T-cell (primary cell): ENCODE measurements around the gene NUP210. TPM values are rescaled to one million over a fixed set of nuclear protein-coding genes. Genes with fewer than 3 reads are reported as not detected.

Source experiments
- ATAC-seq, 4 experiments: fragments of 200-7000 bp in 3 of 4; fragments of 150-1000 bp in 1 of 4; cut with Tn5 transposase; replicated peaks in 1 of 4; 1 replicate in 3 of 4; 2 replicates in 1 of 4; pipeline ENCODE4 v1.10.0; 2021; ENCODE audit warnings: moderate library complexity in 3 of 4, mild to moderate bottlenecking in 2 of 4, moderate number of reproducible peaks in 1 of 4
- CTCF ChIA-PET, 2 donors: fragments of 300-600 bp; sonication (Branson Sonifier 250); formaldehyde crosslinking; loops; one replicate each; lab custom pipeline; 2022; ENCODE audit warnings: antibody characterized with exemption in 2 of 2; lab: Charles Lee
- POLR2A ChIA-PET, 2 donors: fragments of 300-600 bp; sonication (Branson Sonifier 250); formaldehyde crosslinking; loops; one replicate each; lab custom pipeline; 2022; ENCODE audit warnings: antibody characterized with exemption in 2 of 2; lab: Charles Lee
- DNase-seq, 35 experiments: peaks; one replicate each; pipeline versions ENCODE4 v3.0.0 to v3.0.0-alpha.2; 2013 to 2023
- H3K27ac ChIP-seq: one replicate; pipeline ENCODE4 v1.5.1; 2013; ENCODE audit warnings: low read length
- H3K27me3 ChIP-seq, 2 experiments: replicated peaks in 1 of 2; 1 replicate in 1 of 2; 2 replicates in 1 of 2; pipeline versions ENCODE4 v1.6.1 to v1.7.0; 2013; ENCODE audit warnings: low read length in 1 of 2, mixed read lengths in 1 of 2; ENCODE audit not compliant: control insufficient read depth in 2 of 2, insufficient read depth in 2 of 2; ENCODE audit errors: extremely low read depth in 1 of 2
- H3K36me3 ChIP-seq, 2 donors: 1 replicate in 1 of 2; 2 replicates in 1 of 2; pipeline versions ENCODE4 v1.6.1 to v1.7.0; 2013; ENCODE audit warnings: low read length in 1 of 2; ENCODE audit not compliant: control insufficient read depth in 2 of 2, insufficient read depth in 1 of 2; ENCODE audit errors: extremely low read depth in 1 of 2
- H3K4me1 ChIP-seq, 2 experiments: 1 replicate in 1 of 2; 2 replicates in 1 of 2; pipeline versions ENCODE4 v1.6.1 to v1.7.0; 2013; ENCODE audit warnings: low read length in 2 of 2, mixed read lengths in 1 of 2; ENCODE audit not compliant: insufficient read depth in 2 of 2, control insufficient read depth in 1 of 2; ENCODE audit errors: extremely low read depth in 1 of 2
- H3K4me3 ChIP-seq, 2 donors: 1 replicate in 1 of 2; 2 replicates in 1 of 2; pipeline versions ENCODE4 v1.5.1 to v1.7.0; 2013; ENCODE audit warnings: mild to moderate bottlenecking in 2 of 2, low read length in 1 of 2, moderate library complexity in 1 of 2; ENCODE audit not compliant: control insufficient read depth in 1 of 2; ENCODE audit errors: extremely low read depth in 1 of 2
- H3K9me3 ChIP-seq: 2 replicates; pipeline ENCODE4 v1.7.0; 2013
- H3K27ac Mint-ChIP-seq, 2 donors: one replicate each; pipeline ENCODE4 v1.8.0; 2020 to 2021; ENCODE audit warnings: mild to moderate bottlenecking in 2 of 2, mixed read lengths in 2 of 2
- H3K27me3 Mint-ChIP-seq, 2 donors: one replicate each; pipeline ENCODE4 v1.8.0; 2021 to 2022; ENCODE audit warnings: mixed read lengths in 2 of 2
- H3K36me3 Mint-ChIP-seq: one replicate; pipeline ENCODE4 v1.8.0; 2021; ENCODE audit warnings: mixed read lengths
- H3K4me1 Mint-ChIP-seq, 3 donors: one replicate each; pipeline ENCODE4 v1.8.0; 2020 to 2022; ENCODE audit warnings: mixed read lengths in 3 of 3, mild to moderate bottlenecking in 1 of 3
- H3K4me3 Mint-ChIP-seq, 3 donors: one replicate each; pipeline ENCODE4 v1.8.0; 2020 to 2022; ENCODE audit warnings: mild to moderate bottlenecking in 3 of 3, mixed read lengths in 3 of 3, moderate library complexity in 3 of 3
- H3K9me3 Mint-ChIP-seq, 3 donors: one replicate each; pipeline ENCODE4 v1.8.0; 2020 to 2022; ENCODE audit warnings: mixed read lengths in 3 of 3
- WGBS: methylation state at CpG from one replicate; pipeline ENCODE4 v1.1.5; 2013; ENCODE audit warnings: missing lambda C conversion rate; ENCODE audit not compliant: insufficient coverage; 5-methylcytosine and 5-hydroxymethylcytosine counted together
- total RNA-seq, 35 experiments: library from RNA in 6 of 35; stranded (reverse) in 6 of 35; fragments of 120-200 nt in 1 of 35; gene quantifications; one replicate each; pipeline versions ENCODE4 v1.2.1 to v1.2.4 and lab custom pipeline; 2013 to 2026

Gene NUP210
- total RNA-seq, 5 donors from 2014 or later (not counting 1 experiment from before 2014, with no cell fraction given), result 117 to 148 (median 125) TPM

DNA sequence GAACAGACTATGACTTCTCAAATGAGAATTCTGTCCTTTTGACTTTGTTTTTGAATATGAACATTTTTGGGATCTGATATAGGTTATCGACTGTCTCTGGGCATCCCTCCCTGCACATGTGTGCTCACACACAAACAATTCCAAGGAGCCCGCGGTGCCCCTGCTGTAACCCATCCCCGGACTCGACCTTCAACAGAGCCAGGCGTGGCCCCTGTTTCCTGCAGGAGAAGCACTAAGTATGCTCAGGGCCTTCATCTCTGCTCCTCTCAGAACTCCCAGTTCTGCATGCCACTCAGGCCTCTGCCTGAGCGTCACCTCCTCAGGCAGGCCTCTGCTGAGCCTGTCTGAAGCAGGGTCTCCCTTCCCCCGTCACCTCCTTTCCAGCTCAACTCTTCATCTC, 57.6 kb downstream of the NUP210 start:
- no peak for DNase-seq
- ChIA-PET CTCF (no interaction called here), POLR2A (no interaction called here)
- Mint-ChIP-seq H3K27ac (peak overlapping the region; percentile 48 to 70), H3K9me3 (no peaks in the 10 kb centered on the region), H3K27me3 (no peaks in the 10 kb centered on the region), H3K4me3 (no peak overlapping the region), H3K4me1 (peaks cover 0 to 11% (median 8%) of the 10 kb centered on the region in 3 donors), H3K36me3 (peaks cover 67% of the 10 kb centered on the region)
- 98% methylated on average over 8 of the region's 8 CpGs for WGBS
- Histone ChIP-seq H3K27ac (no peak overlapping the region), H3K4me3 (no peak overlapping the region), H3K4me1 (no peaks in the 10 kb centered on the region), H3K36me3 (peaks cover 34 to 91% of the 10 kb centered on the region in 2 donors), H3K27me3 (no peaks in the 10 kb centered on the region), H3K9me3 (no peaks in the 10 kb centered on the region)
- no peak for ATAC-seq

- WGBS, result no CpG with 5 or more reads among the region's 6 CpGs
Measured at GRCh38 chr3:13359916-13360315, 60.2 kb downstream of the NUP210 start.

DNA sequence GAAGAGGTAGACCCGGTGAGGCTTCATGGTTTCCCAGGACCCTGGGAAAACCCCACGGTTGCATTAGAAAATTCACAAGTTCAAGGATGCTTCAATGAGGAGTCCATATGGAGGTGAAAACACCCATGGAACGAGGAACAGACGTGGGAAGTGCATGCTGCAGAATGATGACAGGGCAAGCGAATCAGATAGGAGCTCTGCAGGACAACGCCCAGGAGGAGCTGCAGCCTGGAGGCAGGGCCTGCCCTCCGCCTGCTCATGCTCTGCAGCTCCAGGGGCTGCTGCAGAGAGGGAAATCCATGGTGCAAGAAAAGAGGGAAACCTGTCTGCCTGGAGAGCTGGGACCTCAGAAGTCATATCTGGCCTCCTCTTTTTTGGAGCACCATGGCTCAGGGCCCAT, 61.5 kb downstream of the NUP210 start:
- Mint-ChIP-seq H3K27ac (no peak overlapping the region), H3K27me3 (no peaks in the 10 kb centered on the region), H3K4me1 (peaks cover 4 to 28% (median 11%) of the 10 kb centered on the region in 3 donors), H3K9me3 (no peaks in the 10 kb centered on the region), H3K36me3 (peaks cover 71% of the 10 kb centered on the region), H3K4me3 (no peak overlapping the region)
- Histone ChIP-seq H3K27me3 (no peaks in the 10 kb centered on the region), H3K9me3 (no peaks in the 10 kb centered on the region), H3K36me3 (peaks cover 53 to 99% of the 10 kb centered on the region in 2 donors), H3K4me3 (no peak overlapping the region), H3K27ac (no peak overlapping the region), H3K4me1 (no peaks in the 10 kb centered on the region)
- ChIA-PET CTCF (interaction anchor here in 1 of 2 donors (0.6 kb wide), 1 partner anchor 79 kb away, joined by 3 read pairs; no protein-coding TSS in a partner anchor), POLR2A (no interaction called here)
- ATAC-seq (no peak), DNase-seq (no peak)
- 96% methylated on average over 7 of the region's 7 CpGs for WGBS

More at GRCh38 chr3:13359916-13360315, 60.2 kb downstream of the NUP210 start:
- peaks cover 0 to 22% (median 8%) of the 10 kb centered on the region in 3 donors for H3K4me1 Mint-ChIP-seq
- Histone ChIP-seq H3K4me1 (no peaks in the 10 kb centered on the region), H3K4me3 (no peak overlapping the region), H3K36me3 (peaks cover 44 to 98% of the 10 kb centered on the region in 2 donors), H3K9me3 (no peaks in the 10 kb centered on the region), H3K27me3 (no peaks in the 10 kb centered on the region), H3K27ac (no peak overlapping the region)
- ATAC-seq (no peak), DNase-seq (no peak)
- no peak overlapping the region for H3K4me3 Mint-ChIP-seq
- no peaks in the 10 kb centered on the region for H3K27me3 Mint-ChIP-seq
- peaks cover 67% of the 10 kb centered on the region for H3K36me3 Mint-ChIP-seq
- ChIA-PET POLR2A (no interaction called here), CTCF (no interaction called here)
- H3K9me3 Mint-ChIP-seq, result no peaks in the 10 kb centered on the region
- H3K27ac Mint-ChIP-seq, result no peak overlapping the region

DNA sequence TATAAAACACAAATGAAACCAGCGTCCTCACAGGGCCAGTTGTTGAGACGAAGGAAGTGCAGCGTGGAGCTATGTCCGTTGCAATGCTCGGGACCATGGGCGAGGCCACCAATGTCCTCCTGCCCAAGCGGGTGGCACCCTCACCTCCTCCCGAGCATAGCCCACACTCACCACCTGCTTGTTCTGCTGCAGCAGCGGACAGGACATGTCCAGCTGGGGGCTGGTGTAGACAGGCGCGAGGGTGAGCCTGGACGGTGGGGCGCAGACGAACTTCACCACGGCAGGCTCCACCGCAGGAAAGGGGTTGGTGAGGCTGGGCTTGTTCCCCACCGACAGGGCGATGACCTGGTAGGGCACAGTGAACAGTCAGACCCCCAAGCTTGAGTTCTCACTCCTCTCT, 62.1 kb downstream of the NUP210 start:
- Mint-ChIP-seq H3K36me3 (peaks cover 71% of the 10 kb centered on the region), H3K9me3 (no peaks in the 10 kb centered on the region), H3K27ac (no peak overlapping the region), H3K4me3 (no peak overlapping the region), H3K4me1 (peaks cover 7 to 23% (median 13%) of the 10 kb centered on the region in 3 donors), H3K27me3 (no peaks in the 10 kb centered on the region)
- CTCF ChIA-PET, result no interaction called here
- Histone ChIP-seq H3K4me1 (no peaks in the 10 kb centered on the region), H3K36me3 (peaks cover 55 to 99% of the 10 kb centered on the region in 2 donors), H3K27ac (no peak overlapping the region), H3K9me3 (no peaks in the 10 kb centered on the region), H3K4me3 (no peak overlapping the region), H3K27me3 (no peaks in the 10 kb centered on the region)
- 97% methylated on average over 14 of the region's 18 CpGs for WGBS
- ATAC-seq, result no peak
- DNase-seq, result no peak
- POLR2A ChIA-PET, result no interaction called here

DNA sequence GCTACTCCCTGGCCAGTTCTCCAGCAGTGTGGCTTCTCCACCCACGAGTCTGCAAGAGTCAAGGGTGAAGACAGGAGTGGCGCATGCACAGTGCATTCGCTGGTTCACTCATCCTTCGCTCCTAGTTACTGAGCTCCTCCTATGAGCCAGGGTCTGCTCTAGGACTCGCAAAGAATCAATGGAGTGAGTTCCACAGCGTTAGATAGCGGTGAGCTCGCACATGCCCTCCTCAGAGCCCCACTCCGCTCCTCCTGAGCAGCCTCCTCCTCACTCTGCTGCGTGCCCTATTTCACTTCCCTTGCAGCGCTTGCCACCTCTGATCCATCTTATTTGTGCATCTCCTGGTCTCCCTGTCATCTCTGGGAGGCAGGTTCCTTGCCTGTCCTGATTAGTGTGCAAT, 63.0 kb downstream of the NUP210 start:
- peaks cover 70% of the 10 kb centered on the region for H3K36me3 Mint-ChIP-seq
- H3K9me3 Mint-ChIP-seq, result no peaks in the 10 kb centered on the region
- no peaks in the 10 kb centered on the region for H3K27me3 Mint-ChIP-seq
- Histone ChIP-seq H3K27ac (no peak overlapping the region), H3K9me3 (no peaks in the 10 kb centered on the region), H3K4me1 (no peaks in the 10 kb centered on the region), H3K36me3 (peaks cover 55 to 99% of the 10 kb centered on the region in 2 donors), H3K4me3 (no peak overlapping the region), H3K27me3 (no peaks in the 10 kb centered on the region)
- ChIA-PET POLR2A (interaction anchor here in 1 of 2 donors (0.6 kb wide), 1 partner anchor 74 kb away, joined by 10 read pairs; no protein-coding TSS in a partner anchor), CTCF (interaction anchor here in 1 of 2 donors (0.7 kb wide), 1 partner anchor 123 kb away, joined by 3 read pairs; the partner anchor contains the start of gene HDAC11)
- H3K27ac Mint-ChIP-seq, result peak overlapping the region in 1 of 2 donors; percentile 7
- WGBS, result 98% methylated on average over 11 of the region's 11 CpGs
- no peak for ATAC-seq
- peaks cover 13 to 23% (median 14%) of the 10 kb centered on the region in 3 donors for H3K4me1 Mint-ChIP-seq
- no peak overlapping the region for H3K4me3 Mint-ChIP-seq
- DNase-seq, result no peak

DNA sequence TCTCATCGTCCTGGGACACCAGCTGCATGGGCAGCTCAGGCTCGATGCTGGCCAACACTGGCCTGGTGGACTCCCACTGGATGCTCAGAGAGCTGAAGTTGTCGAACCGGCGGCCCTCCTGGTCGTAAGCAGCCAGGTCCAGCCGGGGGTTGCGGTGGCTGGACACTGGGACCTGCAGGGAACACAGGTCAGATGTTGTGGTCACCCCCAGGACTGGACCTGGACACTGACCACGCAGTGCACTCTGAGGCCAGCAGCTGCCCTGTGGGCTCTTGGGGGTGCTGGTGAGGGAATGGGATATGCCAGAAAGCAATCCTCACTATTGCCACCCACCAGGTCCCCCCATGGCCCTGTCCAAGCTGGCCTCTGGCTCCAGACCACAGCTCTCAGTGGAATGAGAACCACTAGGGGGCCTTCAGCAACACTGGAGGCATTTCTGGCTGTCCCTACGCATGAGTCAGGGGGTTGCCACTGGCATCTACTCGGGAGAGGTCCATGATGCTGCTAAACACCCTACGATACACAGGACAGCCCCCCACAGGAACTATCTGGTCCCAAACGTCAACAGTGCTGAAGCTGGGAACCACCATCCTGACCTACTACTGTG, 66.1 kb downstream of the NUP210 start:
- Mint-ChIP-seq H3K4me3 (no peak overlapping the region), H3K4me1 (peaks cover 27 to 36% (median 33%) of the 10 kb centered on the region in 3 donors), H3K9me3 (no peaks in the 10 kb centered on the region), H3K27me3 (no peaks in the 10 kb centered on the region), H3K36me3 (peaks cover 67% of the 10 kb centered on the region), H3K27ac (peak overlapping the region; percentile 83 to 89)
- ChIA-PET CTCF (no interaction called here), POLR2A (interaction anchor here in 1 of 2 donors (0.6 kb wide), 1 partner anchor 283 kb away, joined by 4 read pairs; no protein-coding TSS in a partner anchor)
- Histone ChIP-seq H3K9me3 (no peaks in the 10 kb centered on the region), H3K4me3 (no peak overlapping the region), H3K36me3 (peaks cover 46 to 96% of the 10 kb centered on the region in 2 donors), H3K4me1 (peaks cover 12% of the 10 kb centered on the region in 2 experiments), H3K27ac (no peak overlapping the region), H3K27me3 (no peaks in the 10 kb centered on the region)
- ATAC-seq, result no peak
- DNase-seq, result no peak
- 93% methylated on average over 11 of the region's 13 CpGs for WGBS
